ENCODE data around the gene HIPK2.

GRCh38 chr7:139675127-139676125 is 102.4 kb downstream of the HIPK2 start:
- TF ChIP-seq CTCF (IDR thresholded peaks at IDR 0.05; ENCODE audit: extremely low read depth in 1 of 2, insufficient read depth in 1 of 2, low read depth in 1 of 2, low read length in 2 of 2) (no peak), POLR2AphosphoS5 (IDR thresholded peaks at IDR 0.05; ENCODE audit: insufficient read depth, low read depth, low read length) (no peak), EZH2 (IDR thresholded peaks at IDR 0.05; ENCODE audit: borderline replicate concordance, low read depth, low read length, severe bottlenecking) (no peak), POLR2A (IDR thresholded peaks at IDR 0.05; ENCODE audit: low read depth, low read length) (no peak), MYC (IDR thresholded peaks at IDR 0.05; ENCODE audit: low read depth, low read length) (no peak), JUN (IDR thresholded peaks at IDR 0.05; ENCODE audit: borderline replicate concordance, insufficient read depth, insufficient read length, low read depth) (no peak)
- TF ChIP-seq, protein P1, sequence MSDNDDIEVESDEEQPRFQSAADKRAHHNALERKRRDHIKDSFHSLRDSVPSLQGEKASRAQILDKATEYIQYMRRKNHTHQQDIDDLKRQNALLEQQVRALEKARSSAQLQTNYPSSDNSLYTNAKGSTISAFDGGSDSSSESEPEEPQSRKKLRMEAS (IDR thresholded peaks at IDR 0.05; ENCODE audit: insufficient read depth, insufficient read length): no peak

Data from endothelial cell of umbilical vein (primary cell).